Epidermal melanocyte (primary cell): ENCODE measurements around the gene FAM81A.
"Not testable (repeated sequence)": the region's sequence is repeated elsewhere in the genome, so short reads cannot be mapped to it uniquely, and the experiment has no call there.

Experiments
- DNase-seq: peaks from one replicate; pipeline ENCODE4 v3.0.0; 2011; ENCODE audit warnings: low spot score; ENCODE audit not compliant: insufficient read length

The FAM81A gene

GRCh38 chr15:59484399-59484798, 46.4 kb downstream of the FAM81A start:
- no peak for DNase-seq

- no peak for DNase-seq
Observed at GRCh38 chr15:59485036-59485435, 47.0 kb downstream of the FAM81A start.

- DNase-seq: not testable (repeated sequence)
Observed at GRCh38 chr15:59489485-59489884, 51.5 kb downstream of the FAM81A start.

GRCh38 chr15:59491062-59491461, 53.1 kb downstream of the FAM81A start:
- DNase-seq: no peak

- no peak for DNase-seq
Observed at GRCh38 chr15:59492389-59493377, 54.7 kb downstream of the FAM81A start.

- no peak for DNase-seq
Observed at GRCh38 chr15:59501597-59501996, 63.6 kb downstream of the FAM81A start.

- no peak for DNase-seq
Observed at GRCh38 chr15:59515190-59515589, 77.2 kb downstream of the FAM81A start.

GRCh38 chr15:59516655-59517461, 78.9 kb downstream of the FAM81A start:
- DNase-seq: no peak

GRCh38 chr15:59519329-59519728, 81.3 kb downstream of the FAM81A start:
- no peak for DNase-seq

GRCh38 chr15:59521443-59521842, 83.5 kb downstream of the FAM81A start:
- no peak for DNase-seq

GRCh38 chr15:59522988-59523461, 85.0 kb downstream of the FAM81A start:
- no peak for DNase-seq

GRCh38 chr15:59523702-59524101, 85.7 kb downstream of the FAM81A start:
- DNase-seq: no peak

- DNase-seq: no peak
Observed at GRCh38 chr15:59524331-59524731, 86.3 kb downstream of the FAM81A start.

- not testable (repeated sequence) for DNase-seq
Observed at GRCh38 chr15:59526466-59526865, 88.5 kb downstream of the FAM81A start.

- DNase-seq: no peak
Observed at GRCh38 chr15:59528429-59528828, 90.4 kb downstream of the FAM81A start.

GRCh38 chr15:59528961-59529402, 91.0 kb downstream of the FAM81A start:
- peak; percentile 36 for DNase-seq

GRCh38 chr15:59531066-59531675, 93.2 kb downstream of the FAM81A start:
- no peak for DNase-seq

- DNase-seq: no peak
Observed at GRCh38 chr15:59532770-59533379, 94.9 kb downstream of the FAM81A start.

- no peak for DNase-seq
Observed at GRCh38 chr15:59536553-59536952, 98.6 kb downstream of the FAM81A start.

- no peak for DNase-seq
Observed at GRCh38 chr15:59537403-59537802, 99.4 kb downstream of the FAM81A start.

GRCh38 chr15:59538494-59538893, 100.5 kb downstream of the FAM81A start:
- no peak for DNase-seq
